SH-SY5Y (cell line): ENCODE data around the gene RARB.

Source experiments
- GATA2 ChIP-seq: IDR thresholded peaks from 2 replicates; pipeline ENCODE4 v1.6.1; 2011; ENCODE audit warnings: mild to moderate bottlenecking, low read depth, low read length
- GATA3 ChIP-seq: IDR thresholded peaks from 2 replicates; pipeline ENCODE4 v1.6.1; 2011; ENCODE audit warnings: low read depth, mild to moderate bottlenecking, low read length, moderate library complexity

- TF ChIP-seq GATA3 (no peak), GATA2 (no peak)
These were observed 153.3 kb downstream of the RARB start for GRCh38 chr3:25581335-25581734.
